IMR-90 (cell line): ENCODE data around the gene TENT5C. TPM values are rescaled to one million over a fixed set of nuclear protein-coding genes. Genes with fewer than 3 reads are reported as not detected.

Experiments used
- ATAC-seq: fragments of 200-7000 bp; cut with Tn5 transposase; 2 replicates; pipeline ENCODE4 v1.9.1; 2020; ENCODE audit warnings: low read depth, mild to moderate bottlenecking, moderate library complexity
- BruUV-seq: library from RNA; stranded (reverse); fragments of 400-500 nt; replicated peaks from 2 replicates; lab custom pipeline; 2021; lab: Mats Ljungman, UMichigan
- CTCF ChIA-PET: fragments of 300-600 bp; formaldehyde crosslinking; extraction: SDS; loops from one replicate; lab custom pipeline; 2021; ENCODE audit warnings: antibody characterized with exemption; lab: Yijun Ruan, JAX
- POLR2A ChIA-PET: fragments of 300-600 bp; sonication (Branson Sonifier 250); formaldehyde crosslinking; loops from one replicate; lab custom pipeline; 2022; ENCODE audit warnings: antibody characterized with exemption; ENCODE audit not compliant: unreplicated experiment; lab: Charles Lee
- DNase-seq: peaks from one replicate; pipeline ENCODE4 v3.0.0; 2013
- H2AFZ ChIP-seq: replicated peaks from 2 replicates; pipeline ENCODE3; 2013; ENCODE audit warnings: low read length, mild to moderate bottlenecking; ENCODE audit not compliant: poor library complexity
- H2AK5ac ChIP-seq: 2 replicates; pipeline ENCODE4 v1.6.1; 2013; ENCODE audit warnings: low read depth, low read length, inconsistent platforms
- H2AK9ac ChIP-seq: replicated peaks from 2 replicates; pipeline ENCODE3; 2013; ENCODE audit warnings: mild to moderate bottlenecking, low read depth, low read length, moderate library complexity; ENCODE audit not compliant: poor library complexity
- H2BK120ac ChIP-seq: 2 replicates; pipeline ENCODE4 v1.6.1; 2013; ENCODE audit warnings: low read depth, low read length, inconsistent platforms
- H2BK15ac ChIP-seq: 3 replicates; pipeline ENCODE4 v1.6.1; 2013; ENCODE audit warnings: low read depth, low read length, inconsistent platforms
- H2BK20ac ChIP-seq: 2 replicates; pipeline ENCODE4 v1.6.1; 2013; ENCODE audit warnings: low read depth, mild to moderate bottlenecking, inconsistent platforms, low read length, moderate library complexity
- H2BK5ac ChIP-seq: 2 replicates; pipeline ENCODE4 v1.6.1; 2013; ENCODE audit warnings: mild to moderate bottlenecking, low read depth, low read length, inconsistent platforms; ENCODE audit not compliant: poor library complexity, severe bottlenecking
- H3K14ac ChIP-seq: replicated peaks from 2 replicates; pipeline ENCODE4 v1.6.1; 2013; ENCODE audit warnings: low read depth, low read length, inconsistent platforms
- H3K18ac ChIP-seq: 2 replicates; pipeline ENCODE4 v1.6.1; 2013; ENCODE audit warnings: low read depth, low read length, control low read depth
- H3K23ac ChIP-seq: 2 replicates; pipeline ENCODE4 v1.6.1; 2013; ENCODE audit warnings: low read depth, low read length, inconsistent platforms
- H3K27ac ChIP-seq: 2 replicates; pipeline ENCODE4 v1.5.1; 2013; ENCODE audit warnings: mild to moderate bottlenecking, control low read depth, low read length; ENCODE audit not compliant: insufficient read depth
- H3K27me3 ChIP-seq: 2 replicates; pipeline ENCODE4 v1.6.1; 2013; ENCODE audit warnings: low read length; ENCODE audit not compliant: control insufficient read depth, insufficient read depth
- H3K36me3 ChIP-seq: 2 replicates; pipeline ENCODE4 v1.6.1; 2013; ENCODE audit warnings: low read length, mixed read lengths; ENCODE audit not compliant: control insufficient read depth, insufficient read depth
- H3K4ac ChIP-seq: 2 replicates; pipeline ENCODE4 v1.6.1; 2013; ENCODE audit warnings: low read depth, low read length, inconsistent platforms
- H3K4me1 ChIP-seq: 2 replicates; pipeline ENCODE4 v1.6.1; 2013; ENCODE audit warnings: low read length, mixed read lengths; ENCODE audit not compliant: control insufficient read depth, insufficient read depth
- H3K4me2 ChIP-seq: 2 replicates; pipeline ENCODE4 v1.6.1; 2013; ENCODE audit warnings: low read depth, mild to moderate bottlenecking, control low read depth, low read length, moderate library complexity
- H3K4me3 ChIP-seq: 2 replicates; pipeline ENCODE4 v1.5.1; 2013; ENCODE audit warnings: low read depth, mild to moderate bottlenecking, control low read depth, low read length, moderate library complexity; ENCODE audit not compliant: insufficient read depth
- H3K56ac ChIP-seq: 2 replicates; pipeline ENCODE4 v1.6.1; 2013; ENCODE audit warnings: low read length, inconsistent platforms; ENCODE audit not compliant: insufficient read depth; ENCODE audit errors: extremely low read depth
- H3K79me1 ChIP-seq, 2 experiments: 2 replicates each; pipeline ENCODE4 v1.6.1; 2013; ENCODE audit warnings: low read length in 2 of 2, inconsistent platforms in 1 of 2, low read depth in 1 of 2
- H3K9ac ChIP-seq: 2 replicates; pipeline ENCODE4 v1.6.1; 2013; ENCODE audit warnings: low read depth, low read length, control low read depth
- H3K9me1 ChIP-seq: 2 replicates; pipeline ENCODE4 v1.6.1; 2013; ENCODE audit warnings: low read length, inconsistent platforms; ENCODE audit not compliant: insufficient read depth
- H3K9me3 ChIP-seq: 2 replicates; pipeline ENCODE4 v1.6.1; 2013; ENCODE audit warnings: low read length; ENCODE audit not compliant: control insufficient read depth, insufficient read depth
- H4K20me1 ChIP-seq: 2 replicates; pipeline ENCODE4 v1.6.1; 2013; ENCODE audit warnings: low read length, inconsistent platforms; ENCODE audit not compliant: insufficient read depth
- H4K5ac ChIP-seq: 2 replicates; pipeline ENCODE4 v1.6.1; 2013; ENCODE audit warnings: mild to moderate bottlenecking, low read depth, low read length, control low read depth
- H4K8ac ChIP-seq, 2 experiments: 2 replicates each; pipeline ENCODE4 v1.6.1; 2013; ENCODE audit warnings: low read depth in 2 of 2, low read length in 2 of 2, control low read depth in 1 of 2, inconsistent platforms in 1 of 2
- H4K91ac ChIP-seq: 2 replicates; pipeline ENCODE4 v1.6.1; 2013; ENCODE audit warnings: low read depth, low read length, inconsistent platforms; ENCODE audit not compliant: insufficient read depth
- BHLHE40 ChIP-seq: fragments of 150-350 bp; IDR thresholded peaks from 2 replicates; pipeline ENCODE4 v1.6.1; 2016; ENCODE audit warnings: mild to moderate bottlenecking, low read depth, low read length
- CHD1 ChIP-seq: IDR thresholded peaks from 2 replicates; pipeline ENCODE4 v1.6.1; 2012; ENCODE audit warnings: low read depth, low read length, improper control_type of control experiment
- FOS ChIP-seq: fragments of 150-350 bp; IDR thresholded peaks from 2 replicates; pipeline ENCODE4 v1.6.1; 2016; ENCODE audit warnings: low read depth, low read length
- MAFK ChIP-seq: IDR thresholded peaks from 2 replicates; pipeline ENCODE4 v1.6.1; 2012; ENCODE audit warnings: low read depth, low read length, improper control_type of control experiment
- MXI1 ChIP-seq: IDR thresholded peaks from 2 replicates; pipeline ENCODE4 v1.6.1; 2012; ENCODE audit warnings: low read depth, mild to moderate bottlenecking, low read length, moderate library complexity, borderline replicate concordance
- RFX5 ChIP-seq: IDR thresholded peaks from 2 replicates; pipeline ENCODE4 v1.8.0; 2012; ENCODE audit warnings: low read depth, mild to moderate bottlenecking, low read length, moderate library complexity
- SMC3 ChIP-seq: fragments of 150-350 bp; IDR thresholded peaks from 2 replicates; pipeline ENCODE4 v1.6.1; 2016; ENCODE audit warnings: low read depth, mild to moderate bottlenecking, antibody characterized with exemption, low read length, moderate library complexity
- WGBS, 2 experiments: methylation state at CpG; one replicate each; pipeline versions ENCODE4 v1.1.5 to v1.1.7; 2013; ENCODE audit warnings: missing lambda C conversion rate in 2 of 2; ENCODE audit not compliant: insufficient read length in 1 of 2; ENCODE audit errors: extremely low coverage in 2 of 2; 5-methylcytosine and 5-hydroxymethylcytosine counted together
- dilution Hi-C: fragments of 300-500 bp; cut with HindIII; formaldehyde crosslinking; loops from one replicate; pipeline ENCODE4 v1.14.3; 2018; ENCODE audit warnings: low sequenced_read_pairs; ENCODE audit not compliant: unreplicated experiment
- in situ Hi-C: fragments of 300-500 bp; cut with MboI; formaldehyde crosslinking; loops from 3 replicates; pipeline ENCODE4 v1.14.3; 2019; ENCODE audit warnings: low sequenced_read_pairs, inconsistent platforms, mixed read lengths
- intact Hi-C: fragments of 100-400 bp; cut with micrococcal nuclease; formaldehyde crosslinking; loops from 2 replicates; pipeline ENCODE4 v1.10.0; 2022
- polyA plus RNA-seq, 3 experiments: library from polyadenylated mRNA; depleted of rRNA; stranded (reverse); fragments of >200 nt; gene quantifications; 2 replicates each; pipeline ENCODE4 v1.2.3, GENCODE V29; 2012; ENCODE audit warnings: low replicate concordance in 1 of 3
- total RNA-seq: library from RNA; depleted of rRNA; stranded (reverse); fragments of >200 nt; gene quantifications from 2 replicates; pipeline ENCODE4 v1.2.3, GENCODE V29; 2012
- TF ChIP-seq, protein P1 (sequence below): fragments of 150-350 bp; IDR thresholded peaks from 2 replicates; pipeline ENCODE4 v1.6.1; 2016; ENCODE audit warnings: low read depth, mild to moderate bottlenecking, low read length, moderate library complexity, borderline replicate concordance
- TF ChIP-seq, protein P2 (sequence below): fragments of 150-350 bp; IDR thresholded peaks from 2 replicates; pipeline ENCODE4 v1.6.1; 2017; ENCODE audit warnings: mild to moderate bottlenecking, antibody characterized with exemption, low read length, low read depth

Gene TENT5C
- total and polyA plus RNA-seq, 2 of the 4 experiments (the other 2 are of a cell fraction), result 1.5 to 4.1 TPM

DNA sequence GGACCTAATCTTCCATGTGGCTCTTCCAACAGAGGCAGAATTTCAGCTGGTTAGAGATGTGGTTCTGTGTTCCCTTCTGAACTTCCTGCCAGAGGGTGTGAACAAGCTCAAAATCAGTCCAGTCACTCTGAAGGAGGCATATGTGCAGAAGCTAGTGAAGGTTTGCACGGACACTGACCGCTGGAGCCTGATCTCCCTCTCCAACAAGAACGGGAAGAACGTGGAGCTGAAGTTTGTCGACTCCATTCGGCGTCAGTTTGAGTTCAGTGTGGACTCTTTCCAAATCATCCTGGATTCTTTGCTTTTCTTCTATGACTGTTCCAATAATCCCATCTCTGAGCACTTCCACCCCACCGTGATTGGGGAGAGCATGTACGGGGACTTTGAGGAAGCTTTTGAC is 17.3 kb downstream of the TENT5C start:
- intact Hi-C loops, result no loop called here
- dilution Hi-C loops, result no loop called here

More for the DNA sequence above, 17.3 kb downstream of the TENT5C start:
- ChIA-PET CTCF (interaction anchor here (1.8 kb wide), 1 partner anchor 14 kb away, joined by 4 read pairs; no protein-coding TSS in a partner anchor), POLR2A (no interaction called here)
- H3K4me3 ChIP-seq, result no peak overlapping the region
- no peak overlapping the region for H4K8ac ChIP-seq
- no peak overlapping the region for H3K23ac ChIP-seq
- peaks cover 2% of the 10 kb centered on the region; the same call in 1 of the 2 replicates for H3K4me1 ChIP-seq
- H2BK20ac ChIP-seq, result no peak overlapping the region
- TF ChIP-seq, protein P1, sequence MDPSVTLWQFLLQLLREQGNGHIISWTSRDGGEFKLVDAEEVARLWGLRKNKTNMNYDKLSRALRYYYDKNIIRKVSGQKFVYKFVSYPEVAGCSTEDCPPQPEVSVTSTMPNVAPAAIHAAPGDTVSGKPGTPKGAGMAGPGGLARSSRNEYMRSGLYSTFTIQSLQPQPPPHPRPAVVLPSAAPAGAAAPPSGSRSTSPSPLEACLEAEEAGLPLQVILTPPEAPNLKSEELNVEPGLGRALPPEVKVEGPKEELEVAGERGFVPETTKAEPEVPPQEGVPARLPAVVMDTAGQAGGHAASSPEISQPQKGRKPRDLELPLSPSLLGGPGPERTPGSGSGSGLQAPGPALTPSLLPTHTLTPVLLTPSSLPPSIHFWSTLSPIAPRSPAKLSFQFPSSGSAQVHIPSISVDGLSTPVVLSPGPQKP, result no peak
- TF ChIP-seq SMC3, result no peak
- no peak for TF ChIP-seq CHD1
- no peak for TF ChIP-seq FOS
- TF ChIP-seq, protein P2, sequence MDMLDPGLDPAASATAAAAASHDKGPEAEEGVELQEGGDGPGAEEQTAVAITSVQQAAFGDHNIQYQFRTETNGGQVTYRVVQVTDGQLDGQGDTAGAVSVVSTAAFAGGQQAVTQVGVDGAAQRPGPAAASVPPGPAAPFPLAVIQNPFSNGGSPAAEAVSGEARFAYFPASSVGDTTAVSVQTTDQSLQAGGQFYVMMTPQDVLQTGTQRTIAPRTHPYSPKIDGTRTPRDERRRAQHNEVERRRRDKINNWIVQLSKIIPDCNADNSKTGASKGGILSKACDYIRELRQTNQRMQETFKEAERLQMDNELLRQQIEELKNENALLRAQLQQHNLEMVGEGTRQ, result no peak
- TF ChIP-seq RFX5, result no peak
- no peak for TF ChIP-seq MXI1
- TF ChIP-seq BHLHE40, result no peak
- TF ChIP-seq MAFK, result no peak
- no peak overlapping the region for H3K4ac ChIP-seq
- H4K20me1 ChIP-seq, result peaks cover 84% of the 10 kb centered on the region; the same call in 1 of the 2 replicates
- no peak overlapping the region for H2AFZ ChIP-seq
- H2BK5ac ChIP-seq, result no peak overlapping the region
- in situ Hi-C loops, result no loop called here
- H2BK120ac ChIP-seq, result no peak overlapping the region
- no peak overlapping the region for H4K5ac ChIP-seq
- H4K91ac ChIP-seq, result no peak overlapping the region
- no peak overlapping the region for H3K18ac ChIP-seq
- no peak overlapping the region for H3K56ac ChIP-seq
- H3K27me3 ChIP-seq, result no peaks in the 10 kb centered on the region
- no peak overlapping the region for H2BK15ac ChIP-seq
- no peaks in the 10 kb centered on the region for H3K9me3 ChIP-seq
- BruUV-seq, result no TSS peak
- H3K14ac ChIP-seq, result no peak overlapping the region
- WGBS, 2 experiments, result 87% methylated on average over 6 of the region's 9 CpGs; no CpG with 5 or more reads in 1 of the 2 experiments
- no peak overlapping the region for H2AK5ac ChIP-seq
- H3K79me1 ChIP-seq, result peaks cover 10 to 84% of the 10 kb centered on the region in 2 experiments
- peaks cover 49% of the 10 kb centered on the region for H3K9me1 ChIP-seq
- DNase-seq (no peak), ATAC-seq (no peak)
- no peak overlapping the region for H3K9ac ChIP-seq
- no peak overlapping the region for H2AK9ac ChIP-seq
- H3K27ac ChIP-seq, result no peak overlapping the region
- H3K4me2 ChIP-seq, result no peak overlapping the region
- H3K36me3 ChIP-seq, result peaks cover 16% of the 10 kb centered on the region
